ENCODE results near the gene TMEM59L.

DNA sequence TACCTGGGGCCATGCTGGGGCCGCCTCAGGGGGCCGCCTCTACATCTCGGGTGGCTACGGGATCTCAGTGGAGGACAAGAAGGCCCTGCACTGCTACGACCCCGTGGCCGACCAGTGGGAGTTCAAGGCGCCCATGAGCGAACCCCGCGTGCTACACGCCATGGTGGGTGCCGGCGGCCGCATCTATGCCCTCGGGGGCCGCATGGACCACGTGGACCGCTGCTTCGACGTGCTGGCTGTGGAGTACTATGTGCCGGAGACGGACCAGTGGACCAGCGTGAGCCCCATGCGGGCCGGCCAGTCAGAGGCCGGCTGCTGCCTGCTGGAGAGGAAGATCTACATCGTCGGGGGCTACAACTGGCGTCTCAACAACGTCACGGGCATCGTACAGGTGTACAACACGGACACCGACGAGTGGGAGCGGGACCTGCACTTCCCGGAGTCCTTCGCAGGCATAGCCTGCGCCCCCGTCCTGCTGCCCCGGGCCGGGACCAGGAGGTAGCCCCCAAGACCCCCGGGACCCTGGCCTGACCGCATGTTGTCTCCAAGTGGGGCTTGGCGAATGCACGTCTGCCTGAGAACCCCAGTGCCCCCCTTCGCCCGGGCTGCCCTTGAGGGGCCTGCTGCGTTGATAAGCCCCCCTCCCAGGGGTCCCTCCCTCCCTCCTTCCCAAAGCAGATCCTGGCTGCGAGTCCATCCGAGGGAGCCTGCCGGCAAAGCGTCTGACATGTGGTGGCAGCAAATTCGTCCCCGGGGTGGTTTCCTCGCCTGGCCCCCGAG lies 56.3 kb downstream of the TMEM59L start:
- TF ChIP-seq RAD21 (IDR thresholded peaks at IDR 0.05) (no peak), FOXA1 (IDR thresholded peaks at IDR 0.05) (no peak), TAF1 (conservative IDR thresholded peaks at IDR 0.05) (no peak), SP1 (IDR thresholded peaks at IDR 0.05) (no peak), HNF4G (IDR thresholded peaks at IDR 0.05) (no peak), YY1 (IDR thresholded peaks at IDR 0.05) (no peak)
- TF ChIP-seq, protein P1, sequence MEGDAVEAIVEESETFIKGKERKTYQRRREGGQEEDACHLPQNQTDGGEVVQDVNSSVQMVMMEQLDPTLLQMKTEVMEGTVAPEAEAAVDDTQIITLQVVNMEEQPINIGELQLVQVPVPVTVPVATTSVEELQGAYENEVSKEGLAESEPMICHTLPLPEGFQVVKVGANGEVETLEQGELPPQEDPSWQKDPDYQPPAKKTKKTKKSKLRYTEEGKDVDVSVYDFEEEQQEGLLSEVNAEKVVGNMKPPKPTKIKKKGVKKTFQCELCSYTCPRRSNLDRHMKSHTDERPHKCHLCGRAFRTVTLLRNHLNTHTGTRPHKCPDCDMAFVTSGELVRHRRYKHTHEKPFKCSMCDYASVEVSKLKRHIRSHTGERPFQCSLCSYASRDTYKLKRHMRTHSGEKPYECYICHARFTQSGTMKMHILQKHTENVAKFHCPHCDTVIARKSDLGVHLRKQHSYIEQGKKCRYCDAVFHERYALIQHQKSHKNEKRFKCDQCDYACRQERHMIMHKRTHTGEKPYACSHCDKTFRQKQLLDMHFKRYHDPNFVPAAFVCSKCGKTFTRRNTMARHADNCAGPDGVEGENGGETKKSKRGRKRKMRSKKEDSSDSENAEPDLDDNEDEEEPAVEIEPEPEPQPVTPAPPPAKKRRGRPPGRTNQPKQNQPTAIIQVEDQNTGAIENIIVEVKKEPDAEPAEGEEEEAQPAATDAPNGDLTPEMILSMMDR (IDR thresholded peaks at IDR 0.05; ENCODE audit: low read depth, low read length, missing input control): no peak
- TF ChIP-seq, protein P2, sequence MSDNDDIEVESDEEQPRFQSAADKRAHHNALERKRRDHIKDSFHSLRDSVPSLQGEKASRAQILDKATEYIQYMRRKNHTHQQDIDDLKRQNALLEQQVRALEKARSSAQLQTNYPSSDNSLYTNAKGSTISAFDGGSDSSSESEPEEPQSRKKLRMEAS (IDR thresholded peaks at IDR 0.05): no peak
- TF ChIP-seq, protein P3, sequence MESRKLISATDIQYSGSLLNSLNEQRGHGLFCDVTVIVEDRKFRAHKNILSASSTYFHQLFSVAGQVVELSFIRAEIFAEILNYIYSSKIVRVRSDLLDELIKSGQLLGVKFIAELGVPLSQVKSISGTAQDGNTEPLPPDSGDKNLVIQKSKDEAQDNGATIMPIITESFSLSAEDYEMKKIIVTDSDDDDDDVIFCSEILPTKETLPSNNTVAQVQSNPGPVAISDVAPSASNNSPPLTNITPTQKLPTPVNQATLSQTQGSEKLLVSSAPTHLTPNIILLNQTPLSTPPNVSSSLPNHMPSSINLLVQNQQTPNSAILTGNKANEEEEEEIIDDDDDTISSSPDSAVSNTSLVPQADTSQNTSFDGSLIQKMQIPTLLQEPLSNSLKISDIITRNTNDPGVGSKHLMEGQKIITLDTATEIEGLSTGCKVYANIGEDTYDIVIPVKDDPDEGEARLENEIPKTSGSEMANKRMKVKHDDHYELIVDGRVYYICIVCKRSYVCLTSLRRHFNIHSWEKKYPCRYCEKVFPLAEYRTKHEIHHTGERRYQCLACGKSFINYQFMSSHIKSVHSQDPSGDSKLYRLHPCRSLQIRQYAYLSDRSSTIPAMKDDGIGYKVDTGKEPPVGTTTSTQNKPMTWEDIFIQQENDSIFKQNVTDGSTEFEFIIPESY (IDR thresholded peaks at IDR 0.05): no peak
- TF ChIP-seq, protein P4, sequence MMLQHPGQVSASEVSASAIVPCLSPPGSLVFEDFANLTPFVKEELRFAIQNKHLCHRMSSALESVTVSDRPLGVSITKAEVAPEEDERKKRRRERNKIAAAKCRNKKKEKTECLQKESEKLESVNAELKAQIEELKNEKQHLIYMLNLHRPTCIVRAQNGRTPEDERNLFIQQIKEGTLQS (IDR thresholded peaks at IDR 0.05): no peak
- TF ChIP-seq, protein P5, sequence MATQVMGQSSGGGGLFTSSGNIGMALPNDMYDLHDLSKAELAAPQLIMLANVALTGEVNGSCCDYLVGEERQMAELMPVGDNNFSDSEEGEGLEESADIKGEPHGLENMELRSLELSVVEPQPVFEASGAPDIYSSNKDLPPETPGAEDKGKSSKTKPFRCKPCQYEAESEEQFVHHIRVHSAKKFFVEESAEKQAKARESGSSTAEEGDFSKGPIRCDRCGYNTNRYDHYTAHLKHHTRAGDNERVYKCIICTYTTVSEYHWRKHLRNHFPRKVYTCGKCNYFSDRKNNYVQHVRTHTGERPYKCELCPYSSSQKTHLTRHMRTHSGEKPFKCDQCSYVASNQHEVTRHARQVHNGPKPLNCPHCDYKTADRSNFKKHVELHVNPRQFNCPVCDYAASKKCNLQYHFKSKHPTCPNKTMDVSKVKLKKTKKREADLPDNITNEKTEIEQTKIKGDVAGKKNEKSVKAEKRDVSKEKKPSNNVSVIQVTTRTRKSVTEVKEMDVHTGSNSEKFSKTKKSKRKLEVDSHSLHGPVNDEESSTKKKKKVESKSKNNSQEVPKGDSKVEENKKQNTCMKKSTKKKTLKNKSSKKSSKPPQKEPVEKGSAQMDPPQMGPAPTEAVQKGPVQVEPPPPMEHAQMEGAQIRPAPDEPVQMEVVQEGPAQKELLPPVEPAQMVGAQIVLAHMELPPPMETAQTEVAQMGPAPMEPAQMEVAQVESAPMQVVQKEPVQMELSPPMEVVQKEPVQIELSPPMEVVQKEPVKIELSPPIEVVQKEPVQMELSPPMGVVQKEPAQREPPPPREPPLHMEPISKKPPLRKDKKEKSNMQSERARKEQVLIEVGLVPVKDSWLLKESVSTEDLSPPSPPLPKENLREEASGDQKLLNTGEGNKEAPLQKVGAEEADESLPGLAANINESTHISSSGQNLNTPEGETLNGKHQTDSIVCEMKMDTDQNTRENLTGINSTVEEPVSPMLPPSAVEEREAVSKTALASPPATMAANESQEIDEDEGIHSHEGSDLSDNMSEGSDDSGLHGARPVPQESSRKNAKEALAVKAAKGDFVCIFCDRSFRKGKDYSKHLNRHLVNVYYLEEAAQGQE (IDR thresholded peaks at IDR 0.05): no peak
